Measurements from ENCODE around the gene PLA2G4E.
A peak's percentile ranks its signal among the peaks of the same experiment; 100 is the strongest.

PLA2G4E gene

DNA sequence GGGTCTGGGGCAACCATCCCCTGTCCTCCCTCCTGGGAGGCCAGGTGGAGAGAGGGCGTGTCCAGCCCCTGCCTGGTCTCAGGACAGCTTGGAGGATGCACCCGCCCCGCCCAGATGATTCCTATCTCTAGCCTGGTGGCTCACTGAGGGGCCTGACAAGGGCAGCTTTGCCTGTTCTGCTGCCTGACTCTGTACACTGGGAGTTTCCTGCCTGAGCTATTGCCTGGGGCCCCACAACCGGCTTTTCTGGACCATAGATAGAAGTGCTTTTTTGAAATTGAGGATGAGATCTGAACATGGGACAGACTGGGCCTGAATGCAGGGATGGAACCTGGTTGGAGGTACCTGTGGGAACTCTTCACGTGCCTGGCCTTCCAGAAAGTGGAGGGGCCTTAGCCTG, 751 bp upstream of the PLA2G4E start:
- DNase-seq (ENCODE audit: low spot score): no peak

DNA sequence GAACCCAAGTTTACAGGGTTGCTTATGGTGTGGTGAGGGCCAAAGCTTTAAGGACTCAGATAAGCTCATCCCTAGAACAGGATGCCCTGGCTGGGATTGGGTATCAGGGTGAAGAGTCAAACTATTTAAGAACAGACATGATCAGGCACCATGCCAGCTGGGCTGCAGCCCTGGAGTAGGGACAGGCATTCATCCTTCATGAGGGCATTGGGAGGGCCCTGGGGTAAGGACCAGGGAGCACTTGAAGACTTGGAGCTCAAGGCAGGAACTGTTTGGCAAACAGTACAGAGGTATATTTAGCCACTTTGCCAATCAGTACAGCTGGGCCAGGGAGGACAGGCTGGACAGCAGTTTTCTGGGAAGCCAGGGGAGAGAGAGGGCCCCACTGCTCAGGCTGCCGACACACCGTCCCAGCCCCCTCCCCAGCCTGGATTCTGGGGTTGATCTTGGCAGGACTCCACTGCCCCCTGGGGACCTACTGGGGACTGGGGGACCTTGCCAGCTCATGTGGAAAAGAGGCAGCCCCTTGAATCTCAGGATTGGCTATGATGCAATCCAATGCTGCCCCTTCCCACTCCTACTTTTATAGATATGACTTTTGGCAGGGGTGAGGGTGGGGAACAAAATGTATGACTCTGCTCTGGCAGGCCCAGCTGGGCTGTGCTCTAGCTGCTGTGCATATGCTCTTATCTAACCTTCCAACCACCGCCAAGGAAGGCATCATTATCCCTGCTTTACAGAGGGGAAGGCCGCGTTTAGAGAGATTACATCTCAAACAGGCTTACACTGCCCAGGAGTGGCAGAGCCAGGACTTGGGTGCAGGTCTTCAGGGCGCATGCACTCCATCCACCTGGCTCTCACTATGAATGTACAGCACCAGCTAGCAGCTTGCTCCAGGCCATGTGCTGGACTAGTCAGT, 2.3 kb downstream of the PLA2G4E start:
- DNase-seq (ENCODE audit: low spot score): no peak

DNA sequence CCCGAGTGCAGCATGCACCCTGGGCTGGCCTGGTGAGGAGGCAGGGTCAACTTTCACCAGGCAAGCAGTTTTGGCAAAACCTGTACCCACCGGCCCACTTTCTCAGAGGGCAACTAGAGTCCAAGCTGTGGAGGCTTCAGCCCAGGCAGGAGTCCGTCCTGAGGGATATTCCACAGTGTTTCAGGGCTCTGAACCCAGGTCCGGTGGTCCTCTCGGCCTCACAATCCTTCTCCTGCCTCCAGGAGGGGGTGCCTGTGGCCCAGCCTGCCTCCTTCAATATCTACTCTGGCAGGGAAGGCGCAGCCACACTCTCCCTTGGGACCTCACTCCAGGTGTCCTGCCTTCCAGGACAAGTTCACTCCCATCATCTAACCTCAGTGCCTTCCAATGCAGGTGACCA, 3.9 kb downstream of the PLA2G4E start:
- no peak for DNase-seq (ENCODE audit: low spot score)

DNA sequence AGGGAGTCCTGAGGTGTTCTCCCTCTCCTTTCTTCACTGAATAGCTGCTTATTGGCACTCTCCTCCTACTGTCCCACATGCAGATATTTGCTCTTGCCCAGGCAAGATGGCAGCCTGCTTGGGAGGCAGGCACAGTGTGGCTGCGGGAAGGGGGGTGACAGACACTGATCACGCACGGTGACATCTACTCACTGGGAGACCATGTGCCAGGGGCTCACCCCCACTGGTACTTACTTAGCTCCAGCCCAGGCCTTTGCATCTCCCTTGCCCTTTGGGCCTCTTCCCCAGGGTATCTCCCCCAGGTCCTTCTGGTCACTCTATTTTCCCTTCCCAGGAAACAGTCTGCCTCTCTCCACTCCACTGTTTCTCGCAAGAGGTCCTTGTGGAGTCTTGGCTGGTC, 6.4 kb downstream of the PLA2G4E start:
- DNase-seq (ENCODE audit: low spot score): no peak

DNA sequence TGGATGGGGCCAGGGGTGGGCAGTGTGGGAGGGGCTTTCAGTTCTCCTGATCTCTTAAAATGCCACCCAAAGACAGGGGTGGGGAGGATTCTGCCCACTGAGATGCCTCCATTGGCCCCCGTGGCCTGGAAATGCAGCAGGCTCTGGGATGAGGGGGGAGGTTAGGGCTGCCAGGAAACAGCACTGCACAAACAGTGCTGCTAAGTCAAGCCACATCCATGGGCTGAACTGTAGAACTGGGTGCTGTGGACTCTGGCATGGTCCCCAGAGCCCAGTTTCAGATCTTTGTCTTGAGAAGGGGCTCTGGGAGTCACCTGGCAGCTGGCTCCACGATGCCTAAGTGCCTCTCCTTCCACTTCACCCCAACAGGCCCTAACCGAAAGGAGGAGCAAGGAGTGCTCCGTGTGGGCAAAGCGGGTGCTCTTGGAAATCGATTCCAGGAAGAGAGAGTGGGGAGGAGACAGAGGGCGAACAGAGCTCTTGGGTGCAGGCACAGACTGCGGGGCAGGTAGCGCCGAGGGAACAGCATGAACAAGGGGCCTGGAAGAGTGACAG, 7.8 kb downstream of the PLA2G4E start:
- no peak for DNase-seq (ENCODE audit: low spot score)

DNA sequence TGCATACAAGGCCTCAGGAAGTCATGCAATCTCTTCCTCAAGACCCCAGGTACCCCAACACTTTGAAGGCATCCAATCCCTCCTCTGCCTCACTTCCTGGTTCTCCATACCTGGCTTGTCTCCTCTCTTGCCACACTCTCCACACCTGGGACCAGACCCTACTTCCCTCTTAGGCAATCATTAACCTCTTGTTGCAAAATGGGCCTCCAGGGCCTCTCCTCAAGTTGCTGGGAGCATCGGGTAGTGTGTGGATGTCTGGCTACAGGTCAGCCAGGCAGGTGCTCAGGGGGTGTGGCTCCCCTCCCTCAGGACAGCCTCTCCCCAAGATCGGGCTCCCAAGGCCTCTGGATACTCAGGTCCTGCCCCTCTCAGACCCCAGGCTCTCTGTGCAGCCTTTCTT, 8.6 kb downstream of the PLA2G4E start:
- DNase-seq (ENCODE audit: low spot score): peak; percentile 68

DNA sequence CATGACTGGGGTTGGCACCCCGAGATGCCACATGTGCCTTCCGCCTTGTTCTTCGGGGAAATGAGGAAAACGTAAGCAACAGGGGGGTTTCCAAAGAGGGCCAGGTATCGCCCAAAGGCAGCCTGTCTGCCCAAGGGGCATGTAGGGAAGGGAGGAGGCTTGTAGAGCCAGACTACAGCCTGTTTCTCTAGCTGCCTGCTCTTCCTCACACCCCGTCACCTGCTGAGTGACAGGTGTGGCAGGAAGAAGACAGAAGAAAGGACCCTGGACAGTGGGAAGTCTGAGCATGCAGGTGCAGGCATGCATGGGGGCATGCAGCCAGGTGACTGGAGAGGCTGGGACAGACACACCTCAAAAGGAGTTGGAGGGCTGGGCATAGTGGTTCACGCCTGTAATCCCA, 9.8 kb downstream of the PLA2G4E start:
- no peak for DNase-seq (ENCODE audit: low spot score)

DNA sequence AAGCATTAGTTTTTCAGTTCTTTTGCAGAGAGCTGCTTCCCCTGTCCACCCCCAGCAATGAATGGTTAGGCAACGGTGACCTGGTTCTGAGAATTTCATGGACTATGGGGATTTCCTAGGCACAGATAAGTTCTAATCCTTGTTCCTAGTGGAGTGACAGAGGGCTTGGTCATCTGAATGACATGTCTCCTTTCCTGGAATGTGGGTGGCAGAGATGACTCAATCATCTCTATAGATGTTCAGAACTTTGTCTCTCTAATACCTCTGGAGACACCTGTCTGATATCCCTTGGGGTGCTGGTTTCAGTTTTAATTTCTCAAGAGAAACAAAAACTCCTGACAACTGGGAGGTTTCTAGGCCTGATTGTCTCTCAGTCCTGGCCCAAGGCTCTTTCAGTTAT, 10.4 kb downstream of the PLA2G4E start:
- no peak for DNase-seq (ENCODE audit: low spot score)

DNA sequence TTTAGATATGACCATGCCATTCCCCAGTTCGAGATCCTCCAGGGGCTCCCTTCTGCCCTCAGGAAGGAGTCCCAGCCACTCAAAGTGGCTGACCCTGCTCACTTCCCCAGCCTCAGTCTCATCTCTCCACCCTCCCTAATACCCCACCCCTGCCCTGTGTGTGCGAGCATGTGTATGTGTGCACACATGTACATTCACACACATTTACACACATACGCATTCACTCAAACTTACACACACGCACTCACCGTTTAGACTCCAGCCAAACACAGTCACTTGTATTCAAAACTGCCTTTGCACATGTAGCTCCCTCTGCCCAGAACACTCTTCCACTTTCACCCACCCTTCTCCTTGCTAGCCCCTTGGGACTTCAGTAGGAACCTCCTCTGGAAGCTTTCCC, 11.4 kb downstream of the PLA2G4E start:
- DNase-seq (ENCODE audit: low spot score): no peak

DNA sequence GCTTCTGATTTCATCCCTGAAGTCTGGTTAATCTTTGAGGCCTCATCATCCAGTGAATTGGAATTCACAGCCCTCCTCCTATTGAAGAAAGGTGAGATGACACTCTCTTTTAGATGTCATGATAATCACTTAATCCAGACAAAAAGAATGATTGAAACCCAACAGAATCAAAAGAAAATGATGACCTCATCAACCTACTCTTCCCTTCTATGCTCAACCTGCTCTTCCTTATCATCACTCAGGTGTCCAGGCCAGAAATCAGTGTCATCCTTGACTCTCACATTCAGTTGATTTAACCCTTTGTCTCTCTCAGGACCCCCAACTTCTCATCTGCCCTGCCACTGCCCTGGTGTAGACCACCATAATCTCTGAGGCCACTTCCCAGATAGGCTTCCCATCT, 11.8 kb downstream of the PLA2G4E start:
- no peak for DNase-seq (ENCODE audit: low spot score)

DNA sequence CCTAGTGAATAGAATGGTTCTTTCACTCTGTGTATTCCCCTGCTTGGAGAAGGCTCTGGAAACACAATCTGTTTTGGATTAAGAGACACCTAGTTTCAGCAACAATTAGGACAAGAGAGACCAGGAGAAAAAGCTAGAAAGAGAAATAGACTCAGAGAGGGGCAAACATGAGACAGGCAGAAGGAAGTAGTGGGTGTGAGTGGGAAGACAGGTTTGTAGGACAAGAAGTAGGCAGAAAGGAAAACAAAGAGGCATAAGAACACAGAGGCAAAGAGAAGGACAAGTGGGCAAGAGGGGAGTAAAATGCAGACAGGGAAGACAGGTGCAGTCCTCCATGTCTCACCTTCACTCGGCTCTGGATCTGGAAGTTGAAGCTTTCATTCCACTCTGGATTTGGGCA, 13.5 kb downstream of the PLA2G4E start:
- DNase-seq (ENCODE audit: low spot score): no peak

DNA sequence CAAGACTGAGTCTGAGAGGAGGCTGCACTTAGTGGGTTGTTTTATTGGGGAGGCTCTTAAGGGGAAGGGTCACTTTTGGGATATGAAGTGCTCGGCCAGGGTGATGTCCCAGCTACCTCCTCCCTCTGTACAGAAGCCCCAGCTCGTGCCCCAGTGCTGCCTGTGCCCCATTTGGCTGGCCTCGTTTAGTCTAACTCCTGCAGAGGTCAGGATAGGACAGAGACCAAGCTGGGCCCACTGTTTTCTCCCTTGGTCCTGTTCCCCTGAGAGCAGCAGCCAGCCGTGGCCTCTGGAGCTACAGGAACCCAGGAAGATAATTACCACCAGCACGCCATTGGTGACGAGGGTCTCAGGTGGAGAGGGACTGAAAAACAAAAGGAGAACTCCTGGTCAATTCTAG, 18.5 kb downstream of the PLA2G4E start:
- no peak for DNase-seq (ENCODE audit: low spot score)

DNA sequence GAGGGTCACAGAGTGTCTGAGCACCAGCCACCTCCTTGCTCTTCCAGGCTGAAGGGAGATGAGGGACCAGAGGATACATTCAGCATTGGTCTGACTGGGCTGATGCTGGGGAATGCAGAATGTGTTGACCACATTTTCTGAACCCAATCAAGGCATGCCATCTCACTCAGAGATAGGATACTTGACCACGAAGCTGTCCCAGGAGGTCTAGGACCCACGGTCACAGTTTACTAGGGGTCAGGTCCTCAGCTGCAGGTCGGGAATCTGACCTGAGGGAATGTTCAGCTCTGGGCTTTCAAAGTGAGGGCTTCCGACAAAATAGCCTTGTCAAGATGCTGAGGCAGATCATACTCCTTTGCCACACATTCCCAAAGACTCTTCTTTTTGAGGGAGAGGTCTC, 19.6 kb downstream of the PLA2G4E start:
- DNase-seq (ENCODE audit: low spot score): no peak

DNA sequence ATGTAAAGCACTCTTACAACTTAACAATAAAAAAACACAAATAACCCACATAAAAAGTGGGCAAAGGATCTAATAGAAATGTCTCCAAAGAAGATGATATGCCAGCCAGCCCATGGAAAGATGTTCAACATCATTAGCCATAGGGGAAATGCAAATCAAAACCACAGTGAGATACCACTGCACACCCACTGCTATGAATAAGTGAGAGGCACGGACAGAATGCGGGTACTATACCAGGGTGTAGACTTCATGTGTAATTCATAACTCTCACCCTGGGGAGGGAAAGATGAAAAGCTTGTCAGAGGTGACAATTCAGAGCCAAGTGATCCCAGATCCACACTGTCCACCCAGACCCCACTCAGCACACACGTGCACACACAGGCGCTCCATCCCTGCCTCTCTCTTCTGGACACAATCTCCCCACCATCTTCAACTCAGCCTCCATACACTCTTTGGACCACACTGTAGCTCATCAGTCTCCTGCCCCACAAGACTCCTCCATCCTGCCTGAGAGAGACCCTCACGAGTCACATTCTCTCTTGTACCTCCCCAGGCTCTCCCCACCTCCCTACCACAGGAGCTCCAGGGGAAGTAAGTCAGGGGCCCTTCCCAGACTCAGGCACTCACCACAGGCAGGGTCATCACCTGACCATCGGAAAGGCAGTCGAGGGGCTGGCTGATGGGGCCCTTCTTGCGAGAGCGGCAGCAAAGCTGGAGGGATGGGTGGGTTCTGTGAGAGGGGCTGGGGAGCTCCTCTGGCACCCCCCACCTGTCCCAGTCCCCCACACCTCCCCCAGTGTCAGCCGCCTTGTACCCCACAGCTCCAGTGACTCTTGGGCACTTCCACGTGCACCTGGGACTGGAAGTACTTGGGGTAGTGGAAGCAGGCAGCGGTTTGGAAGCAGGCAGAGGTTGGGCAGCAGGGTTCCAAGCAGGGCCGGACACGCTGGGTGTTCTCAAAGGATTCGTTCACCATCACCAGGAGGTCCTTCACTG, 21.3 kb downstream of the PLA2G4E start:
- DNase-seq (ENCODE audit: low spot score): no peak

DNA sequence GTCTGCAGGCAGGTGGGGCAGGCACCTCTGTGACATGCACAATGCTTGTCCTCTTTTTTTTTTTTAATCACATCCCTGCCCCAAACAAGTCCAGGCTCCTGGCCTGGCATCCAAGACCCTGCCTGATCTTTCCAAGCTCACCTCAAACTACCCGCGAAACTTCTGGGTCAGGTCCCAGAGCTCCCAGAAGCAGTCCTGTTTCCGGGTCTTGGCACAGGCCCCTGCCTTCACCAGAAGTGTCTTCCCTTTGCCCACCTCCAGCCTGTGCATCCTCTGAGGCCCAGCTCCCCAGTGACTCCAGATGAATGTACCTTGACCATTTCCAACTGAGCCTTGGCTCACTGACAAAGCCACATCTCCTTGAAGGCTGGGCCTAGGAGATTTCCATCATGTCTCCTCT, 23.0 kb downstream of the PLA2G4E start:
- no peak for DNase-seq (ENCODE audit: low spot score)

DNA sequence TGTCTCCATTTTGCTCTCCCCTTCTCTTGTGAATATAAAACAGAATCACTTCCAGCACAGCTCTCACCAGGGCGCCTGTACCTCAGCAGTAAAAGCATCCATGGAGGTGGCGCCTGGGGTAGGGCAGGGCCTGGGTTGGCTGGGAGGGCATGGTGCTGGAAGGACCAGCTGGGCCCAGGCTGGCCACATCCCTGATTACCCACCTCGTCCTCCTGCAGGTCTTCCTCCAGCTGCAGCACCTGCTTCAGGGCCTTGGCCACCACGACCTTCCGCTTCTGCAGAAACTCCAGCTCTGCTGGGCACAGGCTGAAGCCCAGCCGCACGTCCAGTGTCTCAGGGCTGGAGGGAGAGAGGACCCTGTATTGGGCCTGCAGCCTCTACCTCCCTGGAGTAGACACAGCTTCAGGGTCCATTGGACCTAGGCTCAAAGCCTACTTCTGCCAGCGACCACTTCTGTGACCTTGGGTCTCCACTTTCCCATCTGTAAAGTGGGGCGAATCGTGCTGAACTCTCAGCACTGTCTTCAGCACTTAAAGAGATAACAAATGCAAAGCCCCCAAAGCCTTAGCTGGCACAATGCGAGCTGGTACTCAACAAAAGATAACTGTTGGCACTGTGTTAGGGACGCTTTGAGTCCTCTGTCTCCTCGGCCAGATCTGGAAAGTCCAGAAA, 23.8 kb downstream of the PLA2G4E start:
- DNase-seq (ENCODE audit: low spot score): no peak

DNA sequence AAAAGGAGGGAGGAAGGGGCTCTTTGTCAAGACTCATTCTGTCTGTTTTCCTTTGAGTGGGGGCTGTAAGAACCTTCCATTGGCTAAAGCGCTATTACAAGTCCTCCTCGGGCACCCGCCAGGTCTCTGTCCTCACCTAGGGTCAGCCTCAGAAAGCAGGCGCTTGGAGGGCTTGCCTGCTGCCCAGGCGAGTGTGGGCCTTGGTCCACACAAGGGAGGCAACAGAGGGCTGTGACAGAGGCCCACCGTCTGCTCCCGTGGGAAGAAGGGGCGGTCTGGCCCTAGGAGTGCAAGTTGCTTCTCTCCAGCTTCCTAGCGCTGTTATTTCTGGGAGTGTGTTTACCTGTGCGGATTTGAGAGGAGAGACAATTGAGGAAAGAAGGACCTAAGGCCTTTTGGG, 24.5 kb downstream of the PLA2G4E start:
- no peak for DNase-seq (ENCODE audit: low spot score)

DNA sequence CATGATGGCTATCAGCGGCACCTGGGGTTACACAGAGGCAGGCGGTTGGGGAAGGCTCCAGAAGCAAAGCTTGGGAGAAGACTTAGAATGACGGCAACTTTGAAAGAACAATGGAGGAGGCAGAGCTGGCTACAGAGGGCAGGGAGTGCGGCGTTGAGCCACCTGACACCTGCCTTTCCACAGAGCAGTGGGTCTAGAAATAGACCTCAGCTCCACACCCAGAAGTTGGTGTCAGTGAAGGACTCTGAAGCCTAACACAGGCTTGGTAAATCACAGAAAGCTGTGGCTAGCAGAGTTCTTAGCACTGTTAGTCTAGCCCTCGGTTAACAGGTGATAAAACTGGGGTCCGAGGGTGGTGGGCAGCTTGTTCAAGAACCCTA, 25.4 kb downstream of the PLA2G4E start:
- no peak for DNase-seq (ENCODE audit: low spot score)

DNA sequence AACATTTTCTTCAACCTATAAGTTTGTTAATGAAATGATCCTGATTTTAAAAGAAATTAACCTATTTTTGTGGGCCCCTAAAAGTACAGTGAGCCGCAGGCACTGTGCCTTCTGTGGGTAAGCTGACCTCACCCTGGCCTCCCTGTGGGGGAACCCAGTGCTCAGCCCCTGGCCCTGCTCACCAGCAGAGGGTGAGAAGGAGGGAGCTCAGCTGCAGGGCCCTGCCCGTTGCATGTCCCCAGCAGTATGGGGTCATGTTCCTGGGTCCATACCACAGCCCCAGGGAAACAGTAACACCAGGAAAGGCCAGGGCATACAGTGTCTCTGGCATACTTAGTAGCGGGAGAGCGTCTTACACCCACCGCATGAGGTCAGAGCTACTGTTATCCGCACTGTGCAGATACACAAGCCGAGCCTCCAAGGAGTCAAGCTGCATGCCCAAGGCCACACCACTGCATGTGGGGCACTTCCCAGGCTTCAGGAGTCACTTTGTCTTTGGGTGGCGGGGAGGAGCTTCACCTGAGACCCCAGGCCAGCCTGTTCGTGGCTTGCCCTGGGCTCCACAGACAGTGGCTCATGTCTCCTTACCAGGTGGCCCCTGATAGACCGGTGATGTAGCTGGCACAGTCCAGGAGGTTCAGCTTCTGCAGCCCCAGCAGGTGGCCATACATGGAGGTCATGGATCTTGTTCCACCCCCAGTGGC, 25.9 kb downstream of the PLA2G4E start:
- no peak for DNase-seq (ENCODE audit: low spot score)

DNA sequence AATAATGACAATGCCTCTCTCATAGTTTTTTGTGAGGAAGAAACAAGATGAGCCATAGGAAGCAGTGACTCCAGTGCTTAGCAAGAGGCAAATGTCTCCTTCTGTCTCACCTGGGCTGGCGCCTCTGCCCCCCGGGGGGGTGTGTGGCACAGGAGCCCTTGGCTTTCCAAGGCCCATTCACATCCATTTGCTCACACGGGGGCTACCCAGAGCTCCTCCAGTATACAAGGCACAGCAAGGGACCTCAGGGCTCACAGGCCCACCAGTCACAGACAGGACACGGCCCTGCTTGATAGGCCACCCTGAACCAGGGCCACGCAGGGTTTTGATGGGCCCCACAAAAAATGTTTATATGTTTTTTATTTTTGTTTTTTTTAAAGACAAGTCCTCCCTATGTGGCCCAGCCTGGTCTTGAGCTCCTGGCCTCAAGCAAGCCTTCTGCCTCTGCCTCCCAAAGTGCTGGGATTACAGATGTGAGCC, 26.6 kb downstream of the PLA2G4E start:
- no peak for DNase-seq (ENCODE audit: low spot score)

DNA sequence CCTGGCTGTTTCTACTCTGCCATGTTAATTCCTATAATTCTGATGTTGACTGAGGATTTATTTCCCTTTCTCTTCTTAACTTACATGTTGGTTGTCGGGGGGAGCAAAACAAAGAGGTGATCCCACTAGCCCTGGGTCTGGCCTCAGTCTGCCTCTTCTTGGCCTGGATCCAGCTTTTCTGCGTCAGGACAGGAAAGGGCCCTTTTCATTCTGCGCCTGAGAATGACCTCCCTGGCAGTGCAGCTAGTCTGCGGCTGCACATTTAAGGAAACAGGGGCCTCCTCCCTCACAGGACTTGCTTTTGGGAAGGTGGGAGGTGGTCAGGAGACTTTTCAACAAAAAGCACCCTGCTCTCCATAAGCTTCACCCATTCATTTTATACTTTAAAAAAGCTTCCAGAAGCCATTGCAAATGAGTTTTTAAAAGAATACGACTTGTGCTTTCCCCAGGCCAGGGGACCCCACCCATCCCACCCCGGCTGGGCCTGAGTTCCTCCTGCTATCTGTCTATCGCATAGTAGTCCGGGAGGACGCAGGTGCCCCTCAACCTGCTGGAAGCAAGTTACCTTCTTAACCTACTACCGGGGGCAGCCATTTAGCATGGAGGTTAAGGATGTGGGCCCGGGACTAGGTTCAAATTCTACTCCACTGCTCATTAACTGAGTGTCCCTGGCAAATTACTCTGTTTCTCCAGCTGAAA, 27.2 kb downstream of the PLA2G4E start:
- no peak for DNase-seq (ENCODE audit: low spot score)
